GM21390 (cell line): ENCODE results near the gene CRYBB1.

Experiments
- ATAC-seq: cut with Tn5 transposase; IDR thresholded peaks from one replicate; pipeline ENCODE4 v1.9.1; 2021; ENCODE audit not compliant: unreplicated experiment

CRYBB1 gene

GRCh38 chr22:26581633-26582168 lies 36.1 kb downstream of the CRYBB1 start:
- no peak for ATAC-seq

- no peak for ATAC-seq
Measured at GRCh38 chr22:26581026-26581425, 36.8 kb downstream of the CRYBB1 start.

- no peak for ATAC-seq
Measured at GRCh38 chr22:26580240-26580962, 37.4 kb downstream of the CRYBB1 start.

- ATAC-seq: peak; percentile 80
Measured at GRCh38 chr22:26579331-26579886, 38.4 kb downstream of the CRYBB1 start.

GRCh38 chr22:26577081-26577480 lies 40.7 kb downstream of the CRYBB1 start:
- ATAC-seq: no peak

GRCh38 chr22:26576026-26576680 lies 41.7 kb downstream of the CRYBB1 start:
- no peak for ATAC-seq

- no peak for ATAC-seq
Measured at GRCh38 chr22:26574001-26574723, 43.7 kb downstream of the CRYBB1 start.

GRCh38 chr22:26573026-26573662 lies 44.7 kb downstream of the CRYBB1 start:
- ATAC-seq: no peak

GRCh38 chr22:26570864-26571525 lies 46.8 kb downstream of the CRYBB1 start:
- no peak for ATAC-seq

GRCh38 chr22:26570115-26570514 lies 47.7 kb downstream of the CRYBB1 start:
- ATAC-seq: no peak

- no peak for ATAC-seq
Measured at GRCh38 chr22:26568207-26568706, 49.6 kb downstream of the CRYBB1 start.

GRCh38 chr22:26567610-26568009 lies 50.2 kb downstream of the CRYBB1 start:
- ATAC-seq: no peak

- no peak for ATAC-seq
Measured at GRCh38 chr22:26566994-26567393, 50.8 kb downstream of the CRYBB1 start.

GRCh38 chr22:26565889-26566288 lies 51.9 kb downstream of the CRYBB1 start:
- ATAC-seq: no peak

- ATAC-seq: no peak
Measured at GRCh38 chr22:26565181-26565580, 52.6 kb downstream of the CRYBB1 start.

- ATAC-seq: no peak
Measured at GRCh38 chr22:26564672-26565071, 53.2 kb downstream of the CRYBB1 start.

GRCh38 chr22:26564181-26564580 lies 53.6 kb downstream of the CRYBB1 start:
- ATAC-seq: no peak

- ATAC-seq: no peak
Measured at GRCh38 chr22:26563022-26563421, 54.8 kb downstream of the CRYBB1 start.

- no peak for ATAC-seq
Measured at GRCh38 chr22:26561756-26562417, 55.9 kb downstream of the CRYBB1 start.
